ENCODE measurements around the gene FAM110D.
A peak's percentile ranks its signal among the peaks of the same experiment; 100 is the strongest.

Gene FAM110D

GRCh38 chr1:26158908-26159742 is at the start of gene FAM110D:
Gene FAM110D (plus strand): TSS chr1:26159079. CDS start chr1:26161292, 2,213 bp downstream.
- DNase-seq = no peak

GRCh38 chr1:26109229-26110164 is 49.4 kb upstream of the FAM110D start:
- DNase-seq = no peak

DNA sequence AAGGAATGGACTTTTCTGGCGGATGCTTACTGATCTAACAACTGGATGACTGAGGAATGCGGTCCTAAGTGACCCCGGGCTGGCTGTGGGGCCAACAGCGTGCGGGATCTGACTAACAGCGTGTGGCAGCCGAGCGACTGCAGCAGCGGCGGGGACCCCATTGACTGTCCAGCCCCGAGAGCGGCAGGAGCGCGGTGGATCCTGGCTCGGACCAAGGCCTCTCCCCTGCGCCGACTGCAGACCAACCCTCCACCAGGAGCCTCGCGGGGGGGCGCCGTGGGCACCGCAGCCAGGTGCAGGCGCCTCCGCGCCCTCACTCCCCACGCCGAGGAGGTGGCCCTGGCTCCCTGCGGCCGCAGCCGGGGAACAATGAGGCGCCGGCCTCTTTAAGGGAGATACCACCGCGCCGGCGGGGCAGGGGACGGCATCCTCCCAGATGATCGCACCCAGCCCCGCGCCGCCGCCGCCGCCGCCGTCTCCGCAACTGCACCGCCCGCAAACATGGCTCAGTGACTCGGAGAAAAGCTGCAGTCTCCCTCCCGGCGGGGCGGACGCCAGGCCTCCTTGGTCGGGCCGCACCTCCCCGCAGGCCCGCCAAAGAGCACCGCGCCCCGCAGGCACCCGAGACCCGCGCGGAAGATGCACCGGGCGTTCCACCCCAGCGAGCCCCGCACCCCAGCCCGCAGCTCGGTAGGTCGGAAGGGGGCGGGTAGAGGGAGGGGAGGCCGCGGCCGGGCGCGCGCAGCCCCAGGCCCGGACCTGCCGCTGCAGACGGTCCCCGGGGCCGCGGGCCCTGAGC is 47.9 kb upstream of the FAM110D start:
- DNase-seq = peak; percentile 66

DNA sequence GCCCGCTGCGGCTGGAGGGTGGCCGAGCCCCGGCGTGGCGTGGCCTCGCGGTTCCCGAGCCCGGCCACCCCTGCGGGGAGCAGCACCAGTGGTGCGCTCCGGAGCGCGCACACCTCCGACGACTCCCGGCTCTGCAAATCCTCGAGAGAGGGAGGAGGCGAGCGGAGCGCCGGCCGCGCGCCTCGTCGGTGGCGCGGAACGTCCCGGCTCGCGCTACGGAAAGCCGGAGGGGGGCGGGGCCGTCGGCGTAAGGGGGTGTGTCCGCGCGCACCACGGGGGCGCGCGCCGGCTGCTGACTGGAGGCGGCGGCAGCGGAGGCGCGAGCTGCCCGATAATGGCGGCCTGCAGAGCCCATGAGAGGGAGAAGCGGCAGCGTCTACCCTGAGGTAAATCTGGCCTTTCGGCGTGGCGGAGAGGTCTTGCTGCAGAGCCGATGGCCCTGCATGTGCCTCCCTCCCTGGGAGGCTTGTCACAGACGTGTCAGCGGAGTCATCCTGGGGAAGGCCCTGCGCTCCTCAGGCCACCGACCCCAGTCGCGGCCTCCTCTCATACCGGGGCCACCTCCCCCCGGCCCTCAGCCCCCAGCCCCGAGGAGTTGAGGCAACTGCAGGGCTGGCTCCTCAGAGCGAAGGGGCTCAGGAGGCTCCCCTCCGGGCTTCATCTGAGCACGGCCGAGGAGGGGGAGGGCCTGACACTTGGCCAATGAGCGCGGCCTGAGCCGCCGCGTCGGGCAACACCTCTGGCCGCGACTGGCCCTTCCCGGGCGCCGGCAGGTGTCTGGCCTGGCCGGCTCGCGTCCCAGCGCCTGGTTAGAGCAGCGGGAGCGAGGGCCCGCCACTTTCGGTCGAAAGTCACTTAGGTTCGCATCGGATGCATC is 47.1 kb upstream of the FAM110D start, which contains the start of gene PDIK1L:
Gene PDIK1L, plus strand, starts transcription at position 295 of the 877 bp plus-strand sequence. CDS start 2,485 bp downstream, outside the sequence.
- DNase-seq = peak; percentile 94

DNA sequence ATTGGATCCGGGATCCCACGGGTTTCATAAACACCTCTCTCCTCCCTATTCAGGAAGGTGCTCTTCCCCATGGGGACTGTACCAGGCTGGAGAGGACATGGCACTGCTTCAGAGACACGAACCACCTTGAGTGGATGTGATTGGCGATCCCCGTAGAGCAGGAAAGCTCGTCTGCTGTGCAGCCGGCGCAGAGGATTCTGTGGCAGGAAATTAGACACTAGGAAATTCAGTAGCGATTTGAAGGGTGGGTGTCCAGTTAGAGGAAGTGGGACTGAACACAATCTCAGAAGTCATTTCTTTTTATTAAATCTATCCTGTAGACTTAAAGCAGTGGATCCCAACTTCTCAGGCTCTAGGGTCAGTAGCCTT is 46.5 kb upstream of the FAM110D start:
- DNase-seq = no peak

- no peak for DNase-seq
These were observed 44.5 kb upstream of the FAM110D start for GRCh38 chr1:26114165-26114927.

- DNase-seq = no peak
These were observed 38.8 kb upstream of the FAM110D start for GRCh38 chr1:26119892-26120608.

DNA sequence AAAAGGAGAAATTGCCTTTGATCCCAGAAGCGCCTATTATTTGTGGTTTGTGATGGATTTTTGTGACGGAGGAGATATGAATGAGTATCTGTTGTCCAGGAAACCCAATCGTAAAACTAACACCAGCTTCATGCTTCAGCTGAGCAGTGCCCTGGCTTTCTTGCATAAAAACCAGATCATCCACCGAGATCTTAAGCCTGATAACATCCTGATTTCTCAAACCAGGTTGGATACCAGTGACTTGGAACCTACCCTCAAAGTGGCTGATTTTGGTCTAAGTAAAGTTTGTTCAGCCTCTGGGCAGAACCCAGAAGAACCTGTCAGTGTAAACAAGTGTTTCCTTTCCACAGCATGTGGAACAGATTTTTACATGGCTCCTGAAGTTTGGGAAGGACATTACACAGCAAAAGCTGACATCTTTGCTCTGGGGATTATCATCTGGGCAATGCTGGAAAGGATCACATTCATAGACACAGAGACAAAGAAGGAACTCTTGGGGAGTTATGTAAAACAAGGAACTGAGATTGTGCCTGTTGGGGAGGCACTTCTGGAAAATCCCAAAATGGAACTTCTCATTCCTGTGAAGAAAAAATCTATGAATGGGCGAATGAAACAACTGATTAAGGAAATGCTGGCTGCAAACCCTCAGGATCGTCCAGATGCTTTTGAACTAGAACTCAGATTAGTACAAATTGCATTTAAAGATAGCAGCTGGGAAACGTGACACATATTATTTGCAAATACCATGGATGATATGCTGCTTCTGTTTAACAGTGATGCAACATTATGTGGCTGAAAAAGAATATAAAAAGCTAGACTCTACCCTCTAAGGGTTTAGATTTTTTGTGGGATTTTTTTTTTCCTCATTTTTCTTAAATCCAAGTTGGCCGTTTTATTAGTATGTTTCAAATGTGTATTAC is 36.8 kb upstream of the FAM110D start:
- no peak for DNase-seq

DNA sequence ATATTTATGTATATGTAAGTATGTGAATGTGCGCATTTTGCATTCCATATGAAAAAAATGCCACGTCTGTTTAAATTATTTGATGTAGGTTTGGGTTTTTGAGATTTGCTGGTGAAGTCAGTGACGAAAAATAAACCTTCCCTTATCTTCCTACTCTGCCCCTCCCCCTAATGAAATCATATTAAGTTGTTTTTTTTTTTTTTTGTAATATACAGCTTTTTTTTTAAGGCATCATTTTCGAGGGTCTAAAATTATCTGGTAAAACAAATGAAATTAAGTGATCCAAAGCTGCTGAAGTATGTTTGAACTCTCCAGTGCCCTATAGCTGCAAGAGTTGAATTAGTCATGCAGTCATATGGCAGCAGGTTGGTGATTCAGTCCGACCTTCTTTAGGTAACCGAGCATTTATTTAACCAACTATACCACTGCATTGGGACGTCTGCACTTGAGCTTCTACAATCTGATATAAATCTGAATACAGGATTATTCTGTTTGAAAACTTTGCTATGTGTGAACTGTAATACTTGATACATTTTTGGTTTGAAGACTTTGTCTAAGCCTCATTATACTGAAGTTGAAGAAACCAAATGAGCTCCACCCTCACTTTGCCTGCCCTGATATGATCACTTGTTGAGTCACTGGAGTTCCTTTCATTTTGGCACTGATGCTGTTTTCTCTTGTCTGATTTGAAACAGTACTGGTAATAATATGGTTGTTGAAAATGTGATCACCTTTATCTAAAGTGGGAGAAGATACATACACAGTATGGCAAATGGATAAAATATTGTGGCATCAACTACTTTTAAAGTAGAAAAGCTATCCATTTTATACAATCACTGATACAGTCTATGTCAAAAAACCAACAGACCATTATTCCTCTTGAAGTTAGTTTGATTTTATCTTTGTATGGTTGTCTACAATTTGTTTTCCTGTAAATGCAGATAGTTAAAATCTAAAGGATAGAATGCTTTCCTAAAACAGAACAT is 35.6 kb upstream of the FAM110D start:
- DNase-seq = no peak

DNA sequence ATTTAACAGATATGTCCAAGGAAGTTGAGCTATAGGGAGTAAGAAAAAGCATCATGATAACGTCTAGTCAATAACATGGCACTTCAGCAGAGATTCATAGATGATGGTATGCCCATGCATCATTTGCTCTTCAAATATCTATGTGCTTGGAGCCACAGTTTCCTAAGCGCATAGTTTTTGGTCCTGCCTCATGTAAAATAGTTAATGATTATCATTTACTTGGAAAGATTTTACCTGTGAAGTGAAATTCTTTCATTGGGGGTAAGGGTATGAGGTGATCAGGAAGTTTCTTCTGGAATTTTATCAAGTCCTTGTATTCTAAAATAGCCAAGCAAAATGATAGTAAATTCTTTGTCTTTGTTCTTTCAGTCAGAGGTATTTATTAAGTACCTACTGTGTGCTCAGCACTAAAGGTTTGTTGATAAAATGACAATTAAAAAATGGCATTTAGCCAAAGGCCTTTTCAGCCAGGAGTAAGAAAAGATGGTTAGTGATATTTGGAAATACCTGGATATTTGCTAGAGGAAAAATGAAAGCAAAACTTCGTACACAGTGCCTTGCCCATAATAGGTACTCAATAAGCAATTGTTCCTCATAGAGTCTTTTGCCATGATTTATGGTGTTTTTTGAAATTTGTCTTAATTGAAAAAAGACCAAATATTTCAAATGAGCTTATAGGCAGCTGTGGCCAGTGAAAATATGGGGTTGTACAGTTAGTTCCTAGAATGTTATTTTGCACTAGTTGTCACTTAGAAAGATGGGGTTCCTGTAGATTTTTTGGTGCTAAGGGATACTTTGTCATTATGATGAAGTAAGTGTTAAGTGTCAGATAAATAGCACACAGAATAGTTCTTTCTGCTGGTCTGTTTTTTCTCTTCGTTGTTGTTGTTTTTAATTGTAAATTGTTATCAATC is 34.2 kb upstream of the FAM110D start:
- no peak for DNase-seq

DNA sequence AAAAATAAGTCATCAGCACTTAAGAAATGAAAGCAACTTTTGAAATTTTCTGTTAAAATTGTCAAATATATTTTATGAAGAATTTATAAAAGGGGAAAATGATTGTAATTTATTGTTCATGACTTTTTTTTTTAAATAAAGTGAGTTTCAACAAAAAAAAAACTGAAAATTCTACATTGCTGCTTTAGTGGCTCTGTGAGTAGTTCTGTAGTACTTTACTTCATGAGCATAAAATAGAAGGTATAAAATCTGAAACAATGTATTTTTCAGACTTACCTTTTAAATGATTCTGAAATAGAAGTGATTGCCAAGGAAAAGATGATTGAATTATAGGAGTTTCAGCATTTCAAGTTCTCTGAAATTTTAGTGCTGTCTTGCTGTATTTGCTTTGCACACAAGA is 33.5 kb upstream of the FAM110D start:
- no peak for DNase-seq

GRCh38 chr1:26125946-26126320 is 32.9 kb upstream of the FAM110D start:
- DNase-seq = no peak

DNA sequence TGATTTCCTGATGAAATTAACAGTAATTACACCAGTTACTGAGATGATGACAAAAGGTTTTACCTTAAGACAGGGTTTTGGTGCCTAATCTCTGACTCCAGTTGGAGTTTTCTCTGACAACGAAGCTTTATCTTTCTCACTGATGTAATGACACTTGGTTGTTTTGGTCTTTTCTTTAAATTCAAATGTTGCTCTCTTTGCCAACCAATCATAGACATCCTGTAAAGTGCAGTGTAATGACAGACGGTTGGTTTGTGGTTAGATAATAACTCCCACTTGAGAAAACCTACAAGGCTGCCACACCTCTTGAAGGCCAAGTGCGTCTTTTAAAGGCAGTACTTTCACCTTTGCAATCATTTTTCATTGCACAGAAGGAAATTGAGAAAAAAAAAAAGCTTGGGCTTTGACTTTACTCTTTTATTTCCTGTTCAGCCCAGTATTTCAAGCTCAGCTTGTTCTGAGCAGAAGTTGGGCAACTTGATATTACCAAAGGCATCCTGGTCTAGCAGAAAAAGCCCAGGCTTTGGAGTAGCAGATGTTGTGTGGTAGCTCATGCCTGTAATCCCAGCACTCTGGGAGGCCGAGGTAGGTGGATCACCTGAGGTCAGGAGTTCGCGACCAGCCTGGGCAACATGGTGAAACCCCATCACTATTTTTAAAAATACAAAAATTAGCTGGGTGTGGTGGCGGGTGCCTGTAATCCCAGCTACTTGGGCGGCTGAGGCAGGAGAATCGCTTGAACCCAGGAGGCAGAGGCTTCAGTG is 32.4 kb upstream of the FAM110D start:
- no peak for DNase-seq

GRCh38 chr1:26127235-26128163 is 31.4 kb upstream of the FAM110D start:
- DNase-seq = no peak

DNA sequence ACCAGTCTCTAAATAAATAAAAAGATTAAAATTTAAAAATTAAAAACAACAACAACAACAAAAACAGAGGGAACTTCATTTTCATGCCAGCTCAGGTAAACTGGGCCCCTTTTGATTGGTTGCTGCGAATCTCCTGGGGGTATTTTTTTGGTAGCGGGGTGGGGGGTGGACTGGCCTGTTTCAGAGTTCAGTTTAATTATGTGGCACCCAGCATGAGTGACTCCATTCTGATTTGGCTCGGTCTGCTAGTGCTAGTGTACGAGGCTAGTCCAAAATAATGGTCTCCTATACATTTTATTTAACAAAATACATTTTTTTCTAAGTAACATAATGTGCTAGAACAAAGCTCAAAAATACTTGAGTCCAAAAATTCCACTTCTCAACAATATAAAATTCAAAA is 29.1 kb upstream of the FAM110D start:
- no peak for DNase-seq

Measured in stimulated activated CD4-positive, alpha-beta T cell treated with anti-CD3 and anti-CD28 coated beads, Interleukin-12 subunit alpha, Interleukin-12 subunit beta, amount 100 ng/mL, for 4 hours (primary cell).